Activated CD8-positive, alpha-beta memory T cell treated with anti-CD3 and anti-CD28 coated beads, Interleukin-2, amount 50 U/mL, for 1 hour (primary cell): ENCODE results near the gene ZNF837.
A peak's percentile ranks its signal among the peaks of the same experiment; 100 is the strongest.
"Not testable (repeated sequence)": the region's sequence is repeated elsewhere in the genome, so short reads cannot be mapped to it uniquely, and the experiment has no call there.

Experiments
- DNase-seq: peaks from one replicate; pipeline ENCODE4 v3.0.0-alpha.2; 2020; ENCODE audit errors: extremely low read depth

ZNF837 gene

GRCh38 chr19:58350871-58351557 is 29.8 kb downstream of the ZNF837 start:
- DNase-seq: no peak

DNA sequence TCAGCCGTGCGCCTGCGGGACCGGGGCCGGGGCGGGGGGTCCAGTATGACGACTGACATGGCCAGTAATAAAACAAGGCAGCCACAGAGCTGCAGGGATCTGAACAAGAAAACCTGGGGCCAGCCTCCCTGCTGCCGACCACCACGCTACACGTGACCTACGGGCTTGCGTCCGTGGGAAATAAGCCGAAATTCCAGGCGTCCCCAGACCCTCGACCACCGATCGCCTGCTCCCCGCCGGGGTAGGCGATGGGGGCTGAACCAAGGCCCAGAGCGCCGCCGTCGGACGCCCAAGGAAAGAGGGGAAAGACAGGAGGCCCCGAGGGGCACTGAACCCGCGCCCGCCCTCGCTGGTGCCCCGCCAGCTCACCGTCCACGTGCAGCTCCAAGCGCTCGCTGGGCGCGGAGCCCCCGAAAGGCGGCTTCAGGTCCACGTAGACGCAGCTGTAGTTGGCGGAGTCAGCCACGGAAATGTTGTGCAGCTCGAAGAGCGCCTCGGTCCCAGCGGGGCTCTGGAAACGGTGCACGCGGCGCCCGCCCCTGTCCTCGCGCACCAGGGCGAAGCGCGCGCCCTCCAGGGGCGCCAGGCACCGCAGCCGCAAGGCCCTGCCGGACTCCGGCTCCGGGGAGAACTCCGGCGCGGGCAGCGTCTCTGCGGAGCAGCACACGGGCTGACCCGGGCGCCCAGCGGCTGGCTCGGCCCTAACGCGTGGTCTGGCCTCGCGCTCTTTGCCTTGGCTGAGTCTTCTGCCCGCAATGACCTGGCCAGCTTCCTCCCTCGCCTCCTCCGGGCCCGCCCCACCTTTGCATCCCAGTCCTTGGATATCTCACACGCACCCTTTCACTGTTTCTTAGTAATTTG is 30.6 kb downstream of the ZNF837 start:
- no peak for DNase-seq

- DNase-seq: no peak
Observed at GRCh38 chr19:58349590-58349989, 31.2 kb downstream of the ZNF837 start.

DNA sequence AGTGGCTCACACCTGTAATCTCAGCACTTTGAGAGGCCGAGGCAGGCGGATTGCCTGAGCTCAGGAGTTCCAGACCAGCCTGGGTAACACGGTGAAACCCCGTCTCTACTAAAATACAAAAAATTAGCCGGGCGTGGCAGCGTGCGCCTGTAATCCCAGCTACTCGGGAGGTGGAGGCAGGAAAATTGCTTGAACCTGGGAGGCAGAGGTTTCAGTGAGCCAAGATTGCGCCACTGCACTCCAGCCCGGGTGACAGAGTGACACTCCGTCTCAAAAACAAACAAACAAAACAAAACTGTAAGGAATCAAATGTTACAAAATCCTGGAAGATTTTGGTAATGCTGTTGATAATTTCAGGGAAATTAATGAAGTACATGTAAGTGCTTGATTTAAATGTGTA is 32.8 kb downstream of the ZNF837 start:
- DNase-seq: not testable (repeated sequence)

GRCh38 chr19:58346961-58347929 is 33.6 kb downstream of the ZNF837 start:
- DNase-seq: peak; percentile 43

GRCh38 chr19:58345558-58345957 is 35.3 kb downstream of the ZNF837 start:
- no peak for DNase-seq

- DNase-seq: no peak
Observed at GRCh38 chr19:58338825-58339558, 41.8 kb downstream of the ZNF837 start.

GRCh38 chr19:58338336-58338735 is 42.5 kb downstream of the ZNF837 start:
- no peak for DNase-seq

GRCh38 chr19:58336820-58337219 is 44.0 kb downstream of the ZNF837 start:
- no peak for DNase-seq

GRCh38 chr19:58336216-58336615 is 44.6 kb downstream of the ZNF837 start:
- DNase-seq: no peak

GRCh38 chr19:58335630-58336029 is 45.2 kb downstream of the ZNF837 start:
- no peak for DNase-seq

GRCh38 chr19:58334691-58335249 is 46.1 kb downstream of the ZNF837 start:
- no peak for DNase-seq

DNA sequence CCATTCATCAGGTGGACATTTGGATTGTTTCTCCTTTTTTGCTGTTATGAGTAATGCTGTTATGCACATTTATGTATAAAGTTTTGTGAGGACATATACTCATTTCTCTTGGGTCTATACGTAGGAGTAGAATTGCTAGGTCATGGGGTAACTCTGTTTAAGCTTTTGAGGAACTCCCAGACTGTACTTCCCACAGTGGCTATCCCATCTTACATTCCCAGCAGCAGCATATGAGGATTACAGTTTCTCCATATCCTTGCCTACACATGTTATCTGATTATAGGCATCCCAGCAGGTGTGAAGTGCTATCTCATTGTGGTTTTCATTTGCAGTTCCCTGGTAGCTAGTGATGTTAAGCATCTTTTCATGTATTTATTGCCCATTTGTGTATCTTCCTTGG is 48.1 kb downstream of the ZNF837 start:
- DNase-seq: no peak

DNA sequence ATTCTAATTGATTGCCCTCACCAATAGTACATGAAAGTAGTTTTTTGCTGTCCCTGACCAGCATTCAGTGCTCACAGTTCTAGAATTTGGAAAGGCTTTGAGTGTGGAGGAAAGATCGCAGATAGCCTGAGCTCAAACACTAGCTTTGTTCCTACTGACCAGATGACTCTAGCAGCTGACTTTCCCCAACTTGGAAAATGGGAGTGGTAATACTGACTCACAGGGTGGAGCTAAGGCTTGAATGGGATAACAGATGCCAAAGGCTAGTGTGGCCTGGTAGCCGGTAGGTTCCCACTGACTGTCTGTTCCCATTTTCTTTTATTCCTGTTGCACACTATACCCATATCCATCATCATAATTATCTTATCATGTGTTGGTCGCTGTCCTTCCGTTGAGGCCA is 50.4 kb downstream of the ZNF837 start:
- no peak for DNase-seq

DNA sequence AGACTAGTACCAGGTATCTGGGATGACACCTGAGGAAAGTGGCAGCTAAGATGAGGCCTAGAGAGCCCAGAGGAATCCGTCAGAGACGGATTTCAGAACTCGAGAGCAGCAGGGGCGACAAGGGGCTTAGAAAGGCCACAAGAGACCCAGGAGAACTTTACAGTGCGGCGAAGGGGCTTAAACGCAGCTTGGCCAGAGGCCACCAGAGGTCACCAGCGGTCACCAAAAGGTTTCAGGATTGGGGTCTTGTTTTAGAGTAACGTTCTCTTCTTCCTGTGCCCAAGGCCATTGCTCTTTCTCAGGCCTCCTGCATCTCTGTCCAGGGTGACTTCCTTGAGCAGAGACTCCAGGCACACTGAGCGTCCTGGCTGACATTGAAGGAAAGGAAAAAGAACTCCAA is 51.8 kb downstream of the ZNF837 start:
- no peak for DNase-seq

GRCh38 chr19:58326914-58327726 is 53.7 kb downstream of the ZNF837 start, which contains the start of gene ZSCAN22:
TSS of gene ZSCAN22 (plus strand) at chr19:58326994. CDS start at chr19:58334803, 7,809 bp downstream.
- peak; percentile 74 for DNase-seq

DNA sequence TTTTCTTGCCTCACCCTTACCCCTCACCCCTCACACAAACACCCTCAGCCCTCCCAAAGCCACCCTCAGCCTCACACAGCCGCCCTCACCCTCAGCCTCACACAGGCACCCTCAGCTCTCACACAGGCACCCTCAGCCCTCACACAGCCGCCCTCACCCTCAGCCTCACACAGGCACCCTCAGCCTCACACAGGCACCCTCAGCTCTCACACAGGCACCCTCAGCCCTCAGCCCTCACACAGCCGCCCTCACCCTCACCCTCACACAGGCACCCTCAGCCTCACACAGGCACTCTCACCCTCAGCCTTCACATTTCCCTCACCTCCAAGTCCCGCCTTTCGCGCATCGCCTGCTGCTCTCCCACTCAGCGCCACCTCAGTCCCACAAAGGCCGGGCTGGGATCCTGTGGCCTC is 54.3 kb downstream of the ZNF837 start:
- DNase-seq: no peak

DNA sequence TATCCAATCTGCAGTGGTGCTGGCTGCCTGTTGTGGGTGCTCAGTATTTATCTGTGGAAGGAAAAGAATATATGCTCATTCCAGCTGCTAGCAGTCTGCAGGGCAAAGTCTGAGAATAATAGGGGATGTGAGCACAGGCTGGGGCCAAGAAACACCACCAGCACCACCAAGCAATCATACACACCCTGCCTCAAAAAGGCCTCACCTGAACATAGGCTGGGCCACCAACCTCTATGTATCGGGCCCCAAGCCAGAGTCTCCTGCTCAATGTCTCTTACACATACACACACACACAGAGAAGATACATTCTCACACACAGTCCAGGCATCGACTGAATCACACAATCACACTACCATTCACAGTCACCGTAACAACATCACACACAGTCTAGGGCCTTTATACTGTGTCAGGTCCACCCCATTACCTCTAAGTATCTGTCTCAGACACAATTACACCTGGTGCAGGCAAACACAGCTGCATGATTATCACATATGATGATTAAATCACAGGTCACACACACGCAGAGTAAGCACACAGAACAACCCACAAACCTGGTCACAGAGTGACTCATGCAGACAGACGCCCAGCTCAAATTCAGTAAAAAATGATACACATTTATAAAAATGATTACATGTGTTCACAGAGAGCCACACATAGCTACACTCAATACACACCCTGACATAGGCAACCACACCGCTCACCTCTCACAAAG is 55.4 kb downstream of the ZNF837 start:
- no peak for DNase-seq

DNA sequence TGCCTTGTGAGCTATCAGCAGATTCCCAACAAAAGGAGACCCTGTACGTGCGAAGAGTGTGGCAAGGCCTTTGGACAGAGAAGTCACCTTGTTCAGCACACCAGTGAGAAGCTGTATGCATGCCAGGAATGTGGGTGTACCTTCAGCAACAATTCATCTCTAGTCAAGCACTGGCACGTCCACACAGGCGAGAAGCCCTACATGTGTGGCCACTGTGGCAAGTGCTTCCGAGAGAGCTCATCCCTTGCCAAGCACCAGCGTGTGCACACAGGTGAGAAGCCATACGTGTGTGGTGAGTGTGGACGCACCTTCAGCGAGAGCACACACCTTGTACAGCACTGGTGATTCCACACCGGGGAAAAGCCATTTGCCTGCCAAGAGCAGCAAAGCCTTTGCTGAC is 61.6 kb downstream of the ZNF837 start:
- no peak for DNase-seq
